H1 (cell line): ENCODE data around the gene DYSF. TPM values are rescaled to one million over a fixed set of nuclear protein-coding genes. Genes with fewer than 3 reads are reported as not detected.

ENCODE experiments used
- FOSL1 ChIP-seq: IDR thresholded peaks from 2 replicates; pipeline ENCODE4 v1.6.1; 2011; ENCODE audit warnings: mild to moderate bottlenecking, low read depth, low read length, moderate library complexity; ENCODE audit not compliant: insufficient read depth
- KDM5A ChIP-seq: fragments of 200-600 bp; IDR thresholded peaks from 2 replicates; pipeline ENCODE4 v1.7.1; 2012; ENCODE audit warnings: mild to moderate bottlenecking, low read length, inconsistent platforms, mixed read lengths
- MAX ChIP-seq: IDR thresholded peaks from 2 replicates; pipeline ENCODE4 v1.6.1; 2012; ENCODE audit warnings: inconsistent platforms
- RFX5 ChIP-seq: IDR thresholded peaks from 2 replicates; pipeline ENCODE4 v1.6.1; 2011; ENCODE audit warnings: low read depth, low read length, improper control_type of control experiment, borderline replicate concordance
- polyA plus RNA-seq, 7 experiments: library from polyadenylated mRNA; depleted of rRNA in 3 of 7; stranded (reverse) in 5 of 7; unstranded in 2 of 7; fragments of >200 nt in 5 of 7; fragments of 200-250 nt in 2 of 7; gene quantifications; 1 replicate in 5 of 7; 2 replicates in 1 of 7; 4 replicates in 1 of 7; pipeline versions ENCODE4 v1.2.1 to v1.2.3, GENCODE V29; 2011 to 2013; ENCODE audit warnings: missing spikeins in 2 of 7, mixed read lengths in 2 of 7
- total RNA-seq: library from RNA; stranded (reverse); fragmentation: NEBNext Ultra II Directional; extraction: Animal tissue kit (Norgen Biotek cat#: 25700); gene quantifications from 2 replicates; pipeline ENCODE4 v1.2.1, GENCODE V29; 2021
- TF ChIP-seq, protein P1 (sequence below), 3 experiments: IDR thresholded peaks; 1 replicate in 2 of 3; 2 replicates in 1 of 3; pipeline versions ENCODE4 v1.5.1 to v1.6.1; 2011; ENCODE audit warnings: low read length in 3 of 3, mild to moderate bottlenecking in 3 of 3, inconsistent platforms in 2 of 3, low read depth in 1 of 3, moderate library complexity in 1 of 3; ENCODE audit not compliant: insufficient read depth in 1 of 3; ENCODE audit errors: control extremely low read depth in 1 of 3

The DYSF gene
- total and polyA plus RNA-seq, 2 of the 8 experiments (the other 6 are each of a cell fraction or from before 2014, with no cell fraction given) = 5.8 to 7.1 TPM

DNA sequence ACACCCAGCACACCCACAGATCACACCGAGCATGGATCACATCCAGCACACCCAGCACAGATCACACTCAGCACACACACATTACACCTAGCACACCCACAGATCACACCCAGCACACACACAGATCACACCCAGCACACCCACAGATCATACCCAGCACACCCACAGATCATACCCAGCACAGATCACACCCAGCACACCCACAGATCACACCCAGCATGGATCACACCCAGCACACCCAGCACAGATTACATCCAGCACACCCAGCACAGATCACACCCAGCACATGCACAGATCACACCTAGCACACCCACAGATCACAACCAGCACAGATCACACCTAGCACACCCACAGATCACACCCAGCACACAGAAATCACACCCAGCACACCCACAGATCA lies 118.6 kb downstream of the DYSF start (continued):
- no peak for TF ChIP-seq FOSL1
- no peak for TF ChIP-seq KDM5A
- TF ChIP-seq, protein P1, sequence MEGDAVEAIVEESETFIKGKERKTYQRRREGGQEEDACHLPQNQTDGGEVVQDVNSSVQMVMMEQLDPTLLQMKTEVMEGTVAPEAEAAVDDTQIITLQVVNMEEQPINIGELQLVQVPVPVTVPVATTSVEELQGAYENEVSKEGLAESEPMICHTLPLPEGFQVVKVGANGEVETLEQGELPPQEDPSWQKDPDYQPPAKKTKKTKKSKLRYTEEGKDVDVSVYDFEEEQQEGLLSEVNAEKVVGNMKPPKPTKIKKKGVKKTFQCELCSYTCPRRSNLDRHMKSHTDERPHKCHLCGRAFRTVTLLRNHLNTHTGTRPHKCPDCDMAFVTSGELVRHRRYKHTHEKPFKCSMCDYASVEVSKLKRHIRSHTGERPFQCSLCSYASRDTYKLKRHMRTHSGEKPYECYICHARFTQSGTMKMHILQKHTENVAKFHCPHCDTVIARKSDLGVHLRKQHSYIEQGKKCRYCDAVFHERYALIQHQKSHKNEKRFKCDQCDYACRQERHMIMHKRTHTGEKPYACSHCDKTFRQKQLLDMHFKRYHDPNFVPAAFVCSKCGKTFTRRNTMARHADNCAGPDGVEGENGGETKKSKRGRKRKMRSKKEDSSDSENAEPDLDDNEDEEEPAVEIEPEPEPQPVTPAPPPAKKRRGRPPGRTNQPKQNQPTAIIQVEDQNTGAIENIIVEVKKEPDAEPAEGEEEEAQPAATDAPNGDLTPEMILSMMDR (IDR thresholded peaks at IDR 0.05; ENCODE audit: control extremely low read depth in 1 of 3, insufficient read depth in 1 of 3, low read depth in 1 of 3, low read length in 3 of 3) = no peak
- no peak for TF ChIP-seq RFX5
- TF ChIP-seq MAX = no peak
